Mucosa of gallbladder (tissue), 1 donor: Measurements from ENCODE around the gene KCTD3. TPM values are rescaled to one million over a fixed set of nuclear protein-coding genes. Genes with fewer than 3 reads are reported as not detected.
A peak's percentile ranks its signal among the peaks of the same experiment; 100 is the strongest.

Source experiments
- DNase-seq: peaks from one replicate; pipeline ENCODE4 v3.0.0-alpha.2; 2020; ENCODE audit warnings: low spot score
- total RNA-seq: library from RNA; stranded (reverse); gene quantifications from one replicate; pipeline ENCODE4 v1.2.1, GENCODE V29; 2021
- donor health status: DM: no; HTN: no; CAD: no.

The KCTD3 gene
- total RNA-seq, 1 donor from 2014 or later = 55.7 TPM

DNA sequence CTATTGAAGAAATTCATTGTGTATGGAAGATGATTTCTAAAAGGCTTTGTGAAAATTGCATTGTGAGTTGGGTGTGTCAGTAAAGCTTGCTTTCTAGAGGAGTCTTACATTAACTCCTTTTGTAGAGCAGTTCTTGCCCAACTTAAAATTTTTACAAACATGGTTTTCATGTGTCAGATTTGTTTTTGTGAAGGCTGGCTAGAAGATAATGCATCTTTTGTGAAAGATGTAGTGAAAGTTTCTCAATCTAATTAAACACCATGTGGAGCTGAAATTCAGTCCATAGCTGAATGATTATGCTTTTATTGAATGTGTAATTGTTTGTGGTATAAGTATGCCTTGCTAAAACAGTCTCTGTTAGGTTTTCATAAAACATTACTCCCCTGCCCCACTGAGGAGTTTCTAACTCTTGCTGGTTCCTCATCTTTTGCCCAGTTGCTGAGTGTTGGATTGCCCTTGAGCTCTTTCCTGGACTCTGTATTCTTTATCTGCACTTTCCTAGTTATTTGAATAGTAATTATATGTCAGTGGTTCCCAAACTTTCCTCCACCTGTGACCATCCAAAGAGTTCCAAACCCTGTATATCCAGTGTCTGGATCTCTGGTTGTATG is 38.0 kb downstream of the KCTD3 start:
- DNase-seq = no peak

DNA sequence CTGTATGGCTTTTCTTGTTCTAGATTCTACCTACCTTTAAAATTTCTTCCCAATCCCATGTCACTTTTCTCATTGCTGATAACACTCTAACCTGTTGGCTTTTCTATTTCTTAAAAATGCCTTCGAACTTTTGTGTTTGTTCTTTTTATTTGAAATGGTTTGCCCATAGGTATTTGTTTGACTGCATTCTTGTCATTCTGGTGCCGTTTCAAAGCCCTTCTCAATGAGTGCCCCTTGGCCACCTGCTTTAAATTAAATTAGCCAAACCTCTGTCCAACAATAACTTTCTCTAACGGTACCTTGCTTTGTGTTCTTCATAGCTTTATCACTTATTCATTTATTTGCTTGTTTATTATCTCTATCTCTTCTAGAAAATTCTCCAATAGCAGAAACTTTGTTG is 38.9 kb downstream of the KCTD3 start:
- no peak for DNase-seq

DNA sequence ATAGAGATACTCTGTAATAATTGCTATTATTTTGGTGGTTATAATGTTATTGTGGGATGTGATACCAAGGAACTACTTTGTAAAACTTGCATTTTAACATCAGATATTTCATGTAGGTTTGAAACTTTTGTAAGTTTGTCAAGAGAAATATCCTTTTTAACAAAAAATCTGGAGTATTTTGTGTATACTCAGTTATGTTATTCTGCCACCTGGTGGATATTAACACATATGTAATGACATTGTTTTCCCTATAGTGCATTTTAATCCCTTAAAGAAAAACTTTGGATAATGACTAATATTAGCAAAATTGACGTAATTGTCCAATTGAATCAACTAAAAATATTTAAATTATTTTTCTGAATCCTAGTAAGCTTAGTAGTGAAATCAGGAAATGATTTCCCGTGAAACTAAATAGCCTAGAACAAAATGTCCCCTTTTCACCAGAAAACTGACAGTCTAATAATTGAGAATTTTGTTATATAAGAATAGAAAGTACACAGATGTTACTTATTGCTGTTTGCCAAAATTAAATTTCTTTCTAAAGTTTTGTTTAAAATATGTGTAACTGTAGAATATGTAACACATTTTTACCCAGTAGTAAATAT is 39.6 kb downstream of the KCTD3 start:
- no peak for DNase-seq

DNA sequence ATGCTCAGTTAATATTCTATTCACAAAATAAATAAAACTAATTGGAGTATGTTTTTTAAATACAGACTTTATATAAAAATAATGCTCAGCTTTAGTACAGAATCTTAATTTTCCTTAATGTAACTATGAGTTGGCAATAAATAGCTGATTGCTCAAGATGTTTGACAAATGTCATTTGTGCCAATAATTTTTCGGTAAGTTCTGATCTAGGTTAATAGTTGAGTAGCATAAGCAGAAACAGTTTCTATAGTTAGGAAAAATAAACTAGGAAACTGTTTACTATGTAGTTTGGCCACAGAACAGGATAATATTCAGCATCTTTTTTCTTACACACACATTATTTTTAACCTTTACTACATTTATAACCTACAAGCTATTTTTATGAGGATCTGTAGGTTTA is 40.3 kb downstream of the KCTD3 start:
- DNase-seq = no peak

DNA sequence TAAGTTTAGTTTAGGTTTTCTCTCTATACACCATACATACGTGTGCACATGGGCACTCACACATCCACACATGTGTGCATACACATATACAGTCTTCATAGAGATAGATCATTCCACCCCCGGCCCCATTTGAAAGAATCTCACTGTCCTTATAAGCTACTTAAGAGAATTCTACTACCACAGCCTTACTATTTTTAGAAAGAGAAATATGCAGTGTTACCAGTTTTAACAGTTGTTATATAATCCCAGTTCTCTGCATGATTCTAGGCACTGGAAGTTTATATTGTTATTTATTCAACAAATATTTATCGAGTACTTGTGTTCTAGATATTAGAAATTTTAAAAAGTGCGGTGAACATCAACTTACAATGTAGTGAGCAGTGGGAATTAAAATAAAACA is 41.5 kb downstream of the KCTD3 start:
- no peak for DNase-seq

DNA sequence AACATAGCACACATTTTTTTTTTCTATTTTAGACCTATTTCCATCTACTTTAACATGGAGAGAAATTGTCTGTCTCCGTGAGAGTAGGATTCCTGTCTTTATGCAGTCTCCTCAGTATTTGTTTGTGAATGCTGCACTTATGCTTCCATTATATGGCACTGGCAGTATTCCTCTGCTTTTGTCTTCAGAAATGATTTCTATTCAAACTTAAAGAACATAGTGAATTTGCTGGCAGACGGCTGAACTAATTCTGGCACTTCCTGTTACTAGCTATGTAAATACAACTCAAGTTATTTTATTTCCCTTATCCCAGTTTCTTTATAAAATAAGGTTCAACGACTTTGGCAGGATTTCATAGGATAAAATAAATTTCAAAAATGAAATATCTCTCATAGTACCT is 45.3 kb downstream of the KCTD3 start:
- DNase-seq = no peak

DNA sequence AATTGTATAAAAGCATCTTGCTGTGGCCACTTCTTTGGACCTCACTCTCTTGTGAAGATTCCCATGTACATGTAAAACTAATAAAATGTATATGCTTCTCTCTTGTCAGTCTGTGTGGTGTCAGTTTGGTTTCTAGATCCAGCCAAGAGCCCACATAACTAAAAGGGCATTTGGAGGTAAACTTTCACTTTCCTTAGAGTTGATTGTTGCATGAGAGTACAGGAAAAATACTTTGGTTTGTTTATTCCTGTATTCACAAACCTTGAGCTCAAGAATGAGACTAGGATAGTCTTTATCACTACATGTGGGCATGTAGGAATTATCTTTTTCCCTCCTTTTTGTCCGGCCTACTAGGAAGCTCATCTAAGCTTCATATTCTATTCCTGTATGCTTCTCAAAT is 50.9 kb downstream of the KCTD3 start:
- DNase-seq = no peak

DNA sequence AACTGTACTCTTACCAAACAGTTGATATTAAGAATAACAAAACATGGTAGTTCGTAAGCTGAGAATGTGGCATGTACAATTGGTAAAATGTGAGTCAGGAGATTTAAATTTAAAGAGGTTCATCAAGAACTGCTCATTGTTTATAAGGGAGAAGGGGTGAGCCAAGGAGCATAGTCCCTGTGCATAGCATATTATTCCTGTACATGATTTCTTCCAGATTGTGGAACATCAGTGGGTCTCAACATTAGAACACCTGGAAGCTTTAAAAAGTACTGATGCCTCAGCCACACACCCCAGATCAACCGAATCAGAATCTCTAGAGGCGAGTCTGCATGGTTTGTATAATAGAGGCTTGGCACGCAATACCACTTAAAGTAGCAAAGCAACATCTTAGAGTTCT is 56.1 kb downstream of the KCTD3 start:
- no peak for DNase-seq

DNA sequence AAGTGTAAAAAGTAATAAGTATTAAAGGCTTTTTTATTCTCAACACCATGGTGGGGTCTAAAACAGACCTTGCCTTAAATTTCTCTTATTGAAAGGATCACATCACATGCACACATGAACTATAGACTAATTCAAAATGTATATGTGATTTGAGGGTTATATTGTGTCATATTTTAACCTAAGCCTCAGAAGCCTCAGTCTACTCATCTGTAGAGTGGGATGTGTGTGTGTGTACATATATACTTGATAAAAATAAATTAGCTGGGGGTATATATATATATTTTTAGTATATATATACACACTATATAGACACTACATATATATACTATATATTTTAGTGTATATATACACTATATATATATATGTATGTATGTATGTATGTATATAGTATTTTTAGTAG is 58.8 kb downstream of the KCTD3 start:
- DNase-seq = no peak

DNA sequence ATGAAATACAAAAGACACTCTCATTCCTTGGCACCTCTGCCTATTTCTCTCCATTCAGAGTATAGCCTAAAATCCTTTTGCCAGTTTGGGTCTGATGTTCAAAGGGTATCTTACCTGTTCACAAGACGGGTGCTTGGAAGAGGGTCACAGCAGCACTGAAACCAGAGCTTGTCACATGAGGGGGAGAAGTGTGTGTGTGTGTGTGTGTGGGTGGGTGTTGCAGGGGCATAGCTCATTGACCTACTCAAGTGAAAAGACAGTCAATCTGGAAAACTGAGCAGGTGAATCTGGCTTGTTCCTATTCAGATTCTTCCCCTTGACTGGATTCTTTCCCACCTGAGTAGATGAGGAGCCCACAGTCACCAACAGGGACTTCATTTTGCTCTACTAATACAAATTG is 63.9 kb downstream of the KCTD3 start:
- DNase-seq = no peak

DNA sequence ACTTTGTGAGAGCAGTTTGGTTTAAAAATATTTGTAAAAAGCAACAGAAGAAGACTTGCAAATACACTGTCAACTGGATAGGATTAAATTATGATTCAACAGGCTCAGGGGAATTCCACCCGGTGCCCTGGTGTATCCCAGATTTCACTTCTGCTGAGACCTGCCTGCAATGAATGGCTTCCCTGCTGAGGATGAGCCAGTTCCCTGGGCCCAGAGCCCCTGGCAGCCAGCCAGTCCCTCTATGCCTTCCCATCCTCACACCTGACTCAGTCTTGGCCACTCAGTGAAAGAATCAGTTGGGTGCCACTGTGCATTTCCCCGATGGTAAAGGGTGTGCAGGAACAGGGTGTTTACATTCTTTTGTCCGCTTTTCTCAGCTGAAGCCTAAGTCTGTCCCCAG is 64.4 kb downstream of the KCTD3 start:
- DNase-seq = peak; percentile 36

DNA sequence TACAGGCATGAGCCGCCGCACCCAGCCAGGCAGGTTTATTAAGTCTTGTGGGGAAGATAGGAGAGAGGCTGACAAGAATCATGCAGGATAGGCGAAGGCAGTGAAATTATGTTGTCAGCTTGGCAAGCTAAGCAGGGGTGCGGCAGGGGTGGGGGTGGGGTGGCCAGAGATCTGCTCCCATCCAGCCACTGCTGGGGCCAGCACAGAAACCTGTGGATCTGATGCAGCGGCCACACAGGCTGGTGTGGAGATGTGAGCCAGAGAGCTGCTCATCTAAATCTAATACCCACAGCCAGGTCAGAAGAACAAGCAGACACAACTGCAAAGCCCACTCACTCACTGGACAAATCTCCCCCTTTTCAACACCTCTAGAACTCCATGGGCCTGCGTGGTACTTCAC is 68.7 kb downstream of the KCTD3 start:
- peak; percentile 22 for DNase-seq

DNA sequence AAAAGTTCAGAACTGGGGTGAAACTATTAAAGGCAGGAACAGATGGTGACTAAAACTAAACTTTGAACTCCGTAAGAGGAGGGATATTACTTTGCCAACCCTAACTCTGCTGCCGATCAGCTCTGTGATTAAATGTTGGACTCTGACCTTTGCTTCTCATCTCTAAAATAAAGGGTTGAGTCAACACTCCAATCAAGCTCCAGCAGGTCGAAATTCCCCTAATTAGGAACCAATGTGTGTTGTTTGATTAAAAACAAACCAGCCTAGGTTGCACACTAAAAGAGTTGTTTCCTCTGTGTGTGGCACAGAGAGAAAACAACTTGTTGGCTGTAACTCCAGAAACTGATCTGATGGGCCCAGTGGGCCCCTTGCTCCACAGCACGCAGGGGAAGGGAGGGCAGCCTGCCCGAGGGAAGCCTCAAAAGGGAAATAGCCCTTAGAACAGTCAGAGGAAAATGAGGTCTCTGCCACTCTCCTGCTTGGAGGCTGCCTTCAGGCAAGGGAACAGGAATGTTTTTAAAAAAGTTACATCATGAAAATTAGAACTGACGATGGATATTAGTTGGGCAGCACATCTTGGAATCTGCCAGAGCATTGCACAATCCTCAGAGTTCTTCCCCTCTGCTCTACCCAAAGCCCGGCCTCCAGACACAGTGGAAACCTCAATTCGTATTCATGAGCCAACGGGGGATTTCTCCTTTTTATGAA is 69.3 kb downstream of the KCTD3 start:
- DNase-seq = peak; percentile 38

DNA sequence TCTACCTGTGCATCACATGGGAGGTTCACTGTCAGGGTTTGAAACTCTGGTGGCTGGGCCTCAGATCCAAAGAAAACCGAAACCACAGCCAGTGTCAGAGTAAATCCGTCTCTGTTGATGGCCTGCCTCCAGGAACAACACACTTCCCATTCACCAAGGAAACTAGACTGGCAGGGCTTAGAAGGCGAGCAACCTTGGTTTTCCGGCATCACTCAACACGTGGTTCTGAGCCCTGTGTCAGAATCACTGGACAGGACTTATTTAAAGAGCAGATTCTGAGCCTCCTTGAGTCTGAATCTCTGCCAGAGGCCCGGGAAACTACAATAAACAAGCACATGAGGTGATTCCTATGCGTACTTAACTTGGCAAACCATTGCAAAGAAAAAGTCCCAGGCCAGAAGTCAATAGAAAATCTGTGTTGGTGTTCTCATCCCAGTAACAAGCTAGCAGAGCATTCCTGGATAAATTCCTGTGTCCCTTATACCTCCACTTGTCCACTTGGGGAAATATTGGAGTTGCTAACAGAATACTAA is 70.0 kb downstream of the KCTD3 start:
- DNase-seq = peak; percentile 58

DNA sequence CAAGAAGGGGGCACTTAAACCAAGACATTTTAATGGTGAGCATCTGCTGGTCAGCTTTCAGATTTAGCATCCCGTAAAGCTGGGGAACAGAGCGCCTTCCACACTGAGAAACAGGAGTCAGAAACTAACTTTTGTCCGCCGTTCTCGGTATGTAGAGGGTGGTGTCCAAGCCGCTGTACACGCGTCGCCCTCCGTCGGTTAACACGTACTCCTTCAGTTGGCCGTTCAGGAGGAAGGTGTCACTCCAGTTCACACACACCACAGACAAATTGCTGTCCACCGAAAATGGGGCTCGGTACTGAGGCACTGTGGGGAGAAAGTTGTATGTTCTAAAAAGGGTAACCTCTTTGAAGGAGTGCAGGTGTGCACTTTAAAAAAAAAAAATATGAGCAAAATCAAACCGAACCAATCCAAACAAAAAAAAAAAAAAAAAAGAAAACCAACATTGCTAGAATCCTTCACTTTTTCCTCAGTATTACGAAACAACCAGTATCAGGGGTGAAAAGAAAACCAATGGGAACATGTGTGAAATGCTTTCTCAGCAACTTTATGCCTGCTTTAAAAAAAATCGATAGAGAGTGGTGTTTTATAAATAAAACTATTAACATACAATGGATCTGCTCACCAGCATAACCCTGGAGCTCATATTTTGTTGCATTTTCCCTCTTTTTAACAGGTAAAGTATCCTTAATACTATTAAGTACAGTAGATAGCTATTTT is 73.5 kb downstream of the KCTD3 start:
- DNase-seq = no peak

DNA sequence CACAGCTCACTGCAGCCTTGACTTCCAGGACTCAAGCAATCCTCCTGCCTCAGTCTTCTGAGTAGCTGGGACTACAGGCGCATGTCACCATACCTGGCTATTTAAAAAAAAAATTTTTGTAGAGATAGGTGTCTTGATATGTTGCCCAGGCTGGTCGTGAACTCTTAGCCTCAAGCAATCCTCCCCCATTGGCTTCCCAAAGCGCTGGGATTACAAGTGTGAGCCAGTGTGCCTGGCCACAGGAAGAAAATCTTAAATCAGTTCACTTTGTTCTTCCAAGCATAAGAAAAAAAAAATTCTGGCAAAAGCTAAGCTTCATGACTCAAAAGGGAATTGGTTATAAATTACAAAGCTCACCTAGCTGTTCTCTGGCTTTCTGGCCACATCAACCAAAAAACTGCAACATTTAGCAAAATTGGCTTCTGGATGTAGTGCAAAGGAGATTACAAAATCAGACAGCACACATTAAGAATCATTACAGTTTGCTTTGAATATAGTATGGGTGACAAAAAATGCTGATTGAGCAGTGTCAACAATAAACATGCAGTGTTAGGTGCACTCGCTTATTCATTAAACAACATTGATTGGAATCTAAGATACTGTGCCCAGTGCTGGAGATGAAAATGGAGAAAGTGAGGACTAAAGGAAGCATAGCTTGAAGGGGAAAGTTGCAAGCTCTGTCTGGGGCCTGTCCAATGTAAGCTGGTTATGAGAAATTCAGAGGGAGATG is 76.7 kb downstream of the KCTD3 start:
- no peak for DNase-seq

DNA sequence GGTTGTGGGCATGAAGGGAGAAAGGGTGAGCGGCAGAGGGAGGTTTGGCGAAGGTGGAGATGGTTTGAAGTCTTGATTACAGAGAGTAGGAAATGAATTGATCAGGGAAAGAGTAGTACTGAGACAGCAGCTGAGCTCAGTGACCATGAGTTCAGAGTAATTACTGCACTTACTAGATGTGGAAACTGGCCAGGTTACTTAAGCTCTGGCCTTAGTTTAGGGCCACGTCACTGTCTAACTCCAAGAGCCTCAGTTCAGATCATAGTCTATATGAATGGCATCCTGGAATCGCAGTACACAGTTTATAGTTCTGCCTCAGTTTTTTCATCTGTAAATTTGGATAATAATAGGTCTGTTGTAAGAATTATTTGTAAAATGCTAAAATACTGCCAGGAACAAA is 78.1 kb downstream of the KCTD3 start:
- DNase-seq = no peak

DNA sequence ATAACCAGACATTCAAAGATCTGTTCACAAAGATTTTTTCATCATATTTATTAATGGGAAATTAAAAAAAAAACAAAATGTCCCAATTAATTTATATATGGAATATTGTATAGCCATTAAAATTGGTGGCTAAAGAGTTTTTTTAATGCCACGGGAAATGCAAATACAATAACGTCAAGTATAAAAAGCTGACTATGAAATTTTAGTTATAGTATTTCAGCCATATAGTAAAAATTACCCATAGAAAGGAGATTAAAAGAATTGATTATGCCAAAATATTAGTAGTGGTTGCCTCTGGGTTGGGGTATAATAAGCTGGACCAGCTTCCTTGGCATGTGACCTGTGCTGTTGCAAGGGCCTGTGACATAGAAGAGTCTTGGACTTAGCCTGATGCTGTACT is 78.8 kb downstream of the KCTD3 start:
- no peak for DNase-seq

DNA sequence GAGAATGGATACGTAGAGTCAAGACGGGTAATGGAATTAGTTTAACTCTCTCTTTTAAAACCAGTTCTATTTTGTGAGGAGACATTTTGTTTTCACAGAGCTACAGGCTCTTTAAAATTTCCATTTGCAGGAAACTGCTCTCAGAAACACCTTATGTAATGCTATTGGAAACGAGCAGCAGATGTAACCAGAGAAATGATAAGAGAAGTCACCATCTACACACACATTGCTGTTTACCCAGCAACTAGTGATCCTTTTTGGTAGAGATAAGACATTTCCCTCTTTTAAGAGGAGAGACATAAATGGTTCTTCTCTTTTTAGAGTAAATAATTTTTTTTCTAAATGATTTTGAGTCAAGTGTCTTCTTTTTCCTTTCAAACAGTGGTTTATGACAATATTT is 80.6 kb downstream of the KCTD3 start:
- DNase-seq = no peak

DNA sequence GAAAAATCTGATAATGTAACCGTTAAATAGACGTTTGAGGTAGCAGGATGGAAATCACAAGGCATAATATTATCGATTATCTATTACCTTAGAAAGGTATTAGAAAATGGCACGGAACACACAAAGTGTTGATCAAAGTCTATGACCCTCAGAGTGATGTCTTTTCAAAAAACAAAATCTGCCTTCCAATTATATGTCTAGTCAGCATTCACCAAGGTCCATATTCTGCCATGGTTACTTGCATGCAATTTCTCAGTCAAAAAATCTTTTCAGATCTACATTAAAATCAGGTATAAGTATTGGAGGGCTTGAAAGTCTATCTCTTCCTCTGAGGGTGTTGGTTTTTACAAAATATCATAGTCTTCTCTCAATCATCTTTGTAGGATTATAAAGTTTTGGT is 81.9 kb downstream of the KCTD3 start:
- DNase-seq = no peak

DNA sequence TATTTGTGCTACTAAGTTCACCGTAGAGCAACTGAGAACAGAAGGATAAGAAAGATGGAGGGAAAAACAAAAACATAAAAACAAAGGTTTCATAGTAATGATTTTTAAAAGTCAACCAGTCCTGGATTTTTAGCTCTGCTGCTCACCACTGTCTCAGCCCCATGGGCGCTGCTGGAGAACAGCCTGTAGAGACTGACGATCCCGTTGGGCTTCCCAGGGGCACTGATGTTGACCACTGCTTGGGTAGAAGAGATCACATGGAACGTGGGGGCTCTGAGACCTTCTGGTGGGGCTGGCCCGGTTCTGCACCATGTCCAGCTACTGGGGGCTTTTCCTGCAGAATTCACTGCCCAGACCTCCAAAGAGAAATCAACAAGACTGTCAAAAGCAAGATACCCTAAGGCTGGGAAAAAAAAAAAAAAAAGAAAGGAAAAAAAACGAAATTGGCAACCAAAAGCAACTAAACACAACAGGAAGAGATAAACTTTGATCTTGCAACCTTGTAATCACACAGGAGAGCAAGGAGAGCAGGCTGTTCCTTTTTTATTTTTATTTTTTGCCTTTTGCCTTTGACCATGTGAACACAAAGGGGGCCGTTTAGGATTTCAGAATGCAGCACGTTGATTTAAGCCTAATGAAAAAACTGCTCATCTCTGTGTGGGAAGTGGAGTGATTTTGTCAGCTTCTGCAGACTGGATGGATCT is 83.5 kb downstream of the KCTD3 start:
- DNase-seq = no peak
